HepG2 (cell line): Measurements from ENCODE around the gene YIPF4. TPM values are rescaled to one million over a fixed set of nuclear protein-coding genes. Genes with fewer than 3 reads are reported as not detected.
A peak's percentile ranks its signal among the peaks of the same experiment; 100 is the strongest.

Experiments
- CTCF ChIP-seq: sonication (generic); formaldehyde crosslinking; IDR thresholded peaks from 2 replicates; pipeline ENCODE4 v1.5.0; 2020; ENCODE audit warnings: mild to moderate bottlenecking, missing genetic modification reagents, moderate library complexity
- HNF1A ChIP-seq, 2 experiments: sonication (generic) in 1 of 2; formaldehyde crosslinking in 1 of 2; IDR thresholded peaks; 2 replicates each; pipeline versions ENCODE4 v1.4.0 to v1.6.1; 2016 to 2020; ENCODE audit warnings: borderline replicate concordance in 1 of 2, low read depth in 1 of 2, mild to moderate bottlenecking in 1 of 2, missing genetic modification reagents in 1 of 2
- IRX3 ChIP-seq: sonication (generic); formaldehyde crosslinking; IDR thresholded peaks from 2 replicates; pipeline ENCODE4 v1.8.1; 2023; ENCODE audit warnings: mild to moderate bottlenecking, low read depth, missing genetic modification reagents, borderline replicate concordance
- SOX6 ChIP-seq, 2 experiments: fragments of 450-650 bp in 1 of 2; sonication (generic) in 1 of 2; formaldehyde crosslinking in 1 of 2; IDR thresholded peaks; 2 replicates each; pipeline versions ENCODE4 v1.4.0 to v1.6.1; 2017 to 2020; ENCODE audit warnings: antibody characterized with exemption in 1 of 2, mild to moderate bottlenecking in 1 of 2, missing genetic modification reagents in 1 of 2
- TIGD3 ChIP-seq: sonication (generic); formaldehyde crosslinking; IDR thresholded peaks from 2 replicates; pipeline ENCODE4 v1.5.1; 2020; ENCODE audit warnings: mild to moderate bottlenecking, missing genetic modification reagents, borderline replicate concordance
- ZNF142 ChIP-seq: sonication (generic); formaldehyde crosslinking; IDR thresholded peaks from 2 replicates; pipeline ENCODE4 v1.4.0; 2020; ENCODE audit warnings: missing genetic modification reagents
- ZNF362 ChIP-seq: sonication (generic); formaldehyde crosslinking; IDR thresholded peaks from 2 replicates; pipeline ENCODE4 v1.4.0; 2020; ENCODE audit warnings: missing genetic modification reagents, mild to moderate bottlenecking, borderline replicate concordance
- ZNF709 ChIP-seq: sonication (generic); formaldehyde crosslinking; IDR thresholded peaks from 2 replicates; pipeline ENCODE4 v1.5.0; 2020; ENCODE audit warnings: mild to moderate bottlenecking, missing genetic modification reagents
- ZNF841 ChIP-seq: sonication (generic); formaldehyde crosslinking; IDR thresholded peaks from 2 replicates; pipeline ENCODE4 v1.8.1; 2023; ENCODE audit warnings: missing genetic modification reagents, borderline replicate concordance
- polyA plus RNA-seq, 8 experiments: library from polyadenylated mRNA; depleted of rRNA in 3 of 8; stranded (reverse) in 7 of 8; unstranded in 1 of 8; fragments of >200 nt; fragmentation: Illumina TruSeq in 4 of 8; extraction: Trizol in 4 of 8; gene quantifications; 2 replicates each; pipeline versions ENCODE4 v1.2.1 to v1.2.3, GENCODE V29; 2011 to 2016; ENCODE audit warnings: low read depth in 4 of 8, missing spikeins in 1 of 8, mixed read lengths in 1 of 8; ENCODE audit not compliant: insufficient read depth in 1 of 8
- total RNA-seq, 5 experiments: library from RNA; depleted of rRNA; stranded (reverse); fragments of >200 nt; fragmentation: Illumina TruSeq; extraction: Trizol; gene quantifications; 2 replicates each; pipeline ENCODE4 v1.2.3, GENCODE V29; 2016; ENCODE audit warnings: low read depth in 1 of 5

The YIPF4 gene
- total and polyA plus RNA-seq, 2 of the 13 experiments (the other 11 are each of a cell fraction or from before 2014, with no cell fraction given): 19.0 to 43.9 TPM

- TF ChIP-seq CTCF (CRISPR knock-in tag) (peak; percentile 37), ZNF841 (CRISPR knock-in tag) (0 out of 2 replicates have a peak, but pooled peaks have one; percentile 11), IRX3 (CRISPR knock-in tag) (peak; percentile 88; the same call in 1 of the 2 replicates), ZNF709 (CRISPR knock-in tag) (peak; percentile 94), SOX6 (IDR thresholded peaks at IDR 0.05) (no peak), SOX6 (CRISPR knock-in tag; IDR thresholded peaks at IDR 0.05) (peak; percentile 86), HNF1A (IDR thresholded peaks at IDR 0.05; ENCODE audit: low read depth) (no peak), HNF1A (CRISPR knock-in tag; IDR thresholded peaks at IDR 0.05; ENCODE audit: borderline replicate concordance) (peak; percentile 73), TIGD3 (CRISPR knock-in tag) (peak; percentile 91; the same call in 1 of the 2 replicates), ZNF142 (CRISPR knock-in tag) (peak; percentile 97), ZNF362 (CRISPR knock-in tag) (peak; percentile 52; the same call in 1 of the 2 replicates)
Measured at GRCh38 chr2:32356681-32357317, 79.1 kb downstream of the YIPF4 start, which contains the start of gene BIRC6 (continued).
